Skeletal muscle satellite cell (primary cell): ENCODE data around the gene NUMB.

Experiments
- H3K27me3 ChIP-seq: 2 replicates; pipeline ENCODE4 v1.7.0; 2013; ENCODE audit warnings: low read length; ENCODE audit not compliant: control insufficient read depth, insufficient read depth
- H3K36me3 ChIP-seq: 2 replicates; pipeline ENCODE4 v1.7.0; 2013; ENCODE audit warnings: mild to moderate bottlenecking, control low read depth, low read length; ENCODE audit not compliant: insufficient read depth
- H3K4me1 ChIP-seq: 2 replicates; pipeline ENCODE4 v1.7.0; 2013; ENCODE audit warnings: low read length; ENCODE audit not compliant: control insufficient read depth, insufficient read depth
- H3K4me2 ChIP-seq: 2 replicates; pipeline ENCODE4 v1.7.0; 2013; ENCODE audit warnings: mild to moderate bottlenecking, low read length
- H3K4me3 ChIP-seq: 2 replicates; pipeline ENCODE4 v1.7.0; 2013; ENCODE audit warnings: low read length
- H3K9ac ChIP-seq: 2 replicates; pipeline ENCODE4 v1.7.0; 2013; ENCODE audit warnings: mild to moderate bottlenecking, low read depth, low read length, moderate library complexity
- H3K9me3 ChIP-seq: replicated peaks from 2 replicates; pipeline ENCODE4 v1.7.0; 2013; ENCODE audit warnings: mild to moderate bottlenecking, control low read depth, low read length

Gene NUMB

GRCh38 chr14:73280903-73281302 lies 177.4 kb downstream of the NUMB start:
- Histone ChIP-seq H3K9ac (no peak overlapping the region), H3K9me3 (no peaks in the 10 kb centered on the region), H3K4me3 (no peak overlapping the region), H3K36me3 (peaks cover 69% of the 10 kb centered on the region), H3K4me2 (no peak overlapping the region), H3K4me1 (no peaks in the 10 kb centered on the region), H3K27me3 (no peaks in the 10 kb centered on the region)

GRCh38 chr14:73277376-73277775 lies 181.0 kb downstream of the NUMB start:
- Histone ChIP-seq H3K4me1 (no peaks in the 10 kb centered on the region), H3K4me3 (no peak overlapping the region), H3K27me3 (no peaks in the 10 kb centered on the region), H3K4me2 (no peak overlapping the region), H3K36me3 (peaks cover 69% of the 10 kb centered on the region), H3K9me3 (no peaks in the 10 kb centered on the region), H3K9ac (no peak overlapping the region)

- Histone ChIP-seq H3K27me3 (no peaks in the 10 kb centered on the region), H3K9ac (no peak overlapping the region), H3K36me3 (peaks cover 67% of the 10 kb centered on the region), H3K4me2 (no peak overlapping the region), H3K4me3 (no peak overlapping the region), H3K4me1 (no peaks in the 10 kb centered on the region), H3K9me3 (no peaks in the 10 kb centered on the region)
These were observed 181.5 kb downstream of the NUMB start for GRCh38 chr14:73276836-73277235.

GRCh38 chr14:73273799-73274198 lies 184.5 kb downstream of the NUMB start:
- Histone ChIP-seq H3K27me3 (no peaks in the 10 kb centered on the region), H3K4me2 (no peak overlapping the region), H3K4me3 (no peak overlapping the region), H3K4me1 (peaks cover 15% of the 10 kb centered on the region), H3K9ac (no peak overlapping the region), H3K9me3 (no peaks in the 10 kb centered on the region), H3K36me3 (peaks cover 49% of the 10 kb centered on the region)

- no peaks in the 10 kb centered on the region for H3K27me3 ChIP-seq
- H3K9me3 ChIP-seq = no peaks in the 10 kb centered on the region
- H3K4me3 ChIP-seq = no peak overlapping the region
- H3K36me3 ChIP-seq = peaks cover 48% of the 10 kb centered on the region
- no peak overlapping the region for H3K9ac ChIP-seq
- H3K4me1 ChIP-seq = peaks cover 15% of the 10 kb centered on the region
- no peak overlapping the region for H3K4me2 ChIP-seq
These were observed 186.0 kb downstream of the NUMB start for GRCh38 chr14:73272393-73272792.

- H3K4me3 ChIP-seq = peak overlapping the region; percentile 56
- H3K9me3 ChIP-seq = no peaks in the 10 kb centered on the region
- H3K36me3 ChIP-seq = peaks cover 25% of the 10 kb centered on the region
- H3K4me2 ChIP-seq = peak overlapping the region; percentile 80
- no peaks in the 10 kb centered on the region for H3K27me3 ChIP-seq
- peaks cover 15% of the 10 kb centered on the region for H3K4me1 ChIP-seq
- H3K9ac ChIP-seq = peak overlapping the region; percentile 45
These were observed 188.4 kb downstream of the NUMB start for GRCh38 chr14:73269729-73270531.

GRCh38 chr14:73267474-73267873 lies 190.9 kb downstream of the NUMB start:
- Histone ChIP-seq H3K9me3 (no peaks in the 10 kb centered on the region), H3K27me3 (no peaks in the 10 kb centered on the region), H3K36me3 (peaks cover 5% of the 10 kb centered on the region), H3K4me2 (no peak overlapping the region), H3K9ac (no peak overlapping the region), H3K4me3 (no peak overlapping the region), H3K4me1 (peaks cover 15% of the 10 kb centered on the region)

- H3K4me3 ChIP-seq = no peak overlapping the region
- no peaks in the 10 kb centered on the region for H3K36me3 ChIP-seq
- H3K9me3 ChIP-seq = no peaks in the 10 kb centered on the region
- no peak overlapping the region for H3K4me2 ChIP-seq
- no peaks in the 10 kb centered on the region for H3K27me3 ChIP-seq
- no peak overlapping the region for H3K9ac ChIP-seq
- H3K4me1 ChIP-seq = peaks cover 15% of the 10 kb centered on the region
These were observed 192.0 kb downstream of the NUMB start for GRCh38 chr14:73266317-73266716.

GRCh38 chr14:73265721-73266046 lies 192.7 kb downstream of the NUMB start:
- Histone ChIP-seq H3K4me1 (peaks cover 14% of the 10 kb centered on the region), H3K9ac (no peak overlapping the region), H3K4me3 (no peak overlapping the region), H3K4me2 (no peak overlapping the region), H3K36me3 (no peaks in the 10 kb centered on the region), H3K27me3 (no peaks in the 10 kb centered on the region), H3K9me3 (no peaks in the 10 kb centered on the region)

- Histone ChIP-seq H3K9ac (no peak overlapping the region), H3K27me3 (no peaks in the 10 kb centered on the region), H3K36me3 (no peaks in the 10 kb centered on the region), H3K4me3 (no peak overlapping the region), H3K4me1 (peaks cover 8% of the 10 kb centered on the region), H3K9me3 (no peaks in the 10 kb centered on the region), H3K4me2 (no peak overlapping the region)
These were observed 193.2 kb downstream of the NUMB start for GRCh38 chr14:73264885-73265720.

- Histone ChIP-seq H3K9me3 (no peaks in the 10 kb centered on the region), H3K9ac (no peak overlapping the region)
These were observed 194.1 kb downstream of the NUMB start for GRCh38 chr14:73264080-73264884.

More at GRCh38 chr14:73264080-73264884, 194.1 kb downstream of the NUMB start:
- Histone ChIP-seq H3K27me3 (peaks cover 2% of the 10 kb centered on the region), H3K36me3 (no peaks in the 10 kb centered on the region), H3K4me2 (no peak overlapping the region), H3K4me3 (no peak overlapping the region), H3K4me1 (peaks cover under 1% of the 10 kb centered on the region)
